ENCODE data around the gene COBLL1.
A peak's percentile ranks its signal among the peaks of the same experiment; 100 is the strongest.

Gene COBLL1

GRCh38 chr2:164841719-164842623 is at the start of gene COBLL1:
TSS of gene COBLL1 (minus strand) at chr2:164841823. CDS start at chr2:164841196, 627 bp downstream.
- TF ChIP-seq ZBTB7A (IDR thresholded peaks at IDR 0.05; ENCODE audit: low read depth) (peak; percentile 84), YY1 (IDR thresholded peaks at IDR 0.05; ENCODE audit: low read depth) (0 out of 2 replicates have a peak, but pooled peaks have one; percentile 41), EGR1 (IDR thresholded peaks at IDR 0.05) (no peak), MAX (IDR thresholded peaks at IDR 0.05) (no peak), TEAD4 (IDR thresholded peaks at IDR 0.05) (peak; percentile 87), NFIC (IDR thresholded peaks at IDR 0.05) (0 out of 2 replicates have a peak, but pooled peaks have one; percentile 9), EP300 (IDR thresholded peaks at IDR 0.05; ENCODE audit: borderline replicate concordance) (peak; percentile 34; the same call in 1 of the 2 replicates), CEBPB (IDR thresholded peaks at IDR 0.05) (no peak), TAF1 (IDR thresholded peaks at IDR 0.05; ENCODE audit: low read depth) (peak; percentile 53; the same call in 1 of the 2 replicates), REST (IDR thresholded peaks at IDR 0.05; ENCODE audit: low read depth) (no peak), CREB1 (IDR thresholded peaks at IDR 0.05; ENCODE audit: low read depth) (no peak), FOXM1 (IDR thresholded peaks at IDR 0.05; ENCODE audit: borderline replicate concordance, low read depth) (no peak), USF1 (IDR thresholded peaks at IDR 0.05) (no peak), RAD21 (IDR thresholded peaks at IDR 0.05; ENCODE audit: low read depth) (peak; percentile 39; the same call in 1 of the 2 replicates), TCF12 (IDR thresholded peaks at IDR 0.05; ENCODE audit: low read depth) (no peak)

GRCh38 chr2:164890544-164890943 is 48.9 kb upstream of the COBLL1 start:
- TF ChIP-seq RAD21 (IDR thresholded peaks at IDR 0.05; ENCODE audit: low read depth) (no peak), YY1 (IDR thresholded peaks at IDR 0.05; ENCODE audit: low read depth) (no peak), CREB1 (IDR thresholded peaks at IDR 0.05; ENCODE audit: low read depth) (no peak), EGR1 (IDR thresholded peaks at IDR 0.05) (no peak), FOXM1 (IDR thresholded peaks at IDR 0.05; ENCODE audit: borderline replicate concordance, low read depth) (no peak), CEBPB (IDR thresholded peaks at IDR 0.05) (no peak), TAF1 (IDR thresholded peaks at IDR 0.05; ENCODE audit: low read depth) (no peak), ZBTB7A (IDR thresholded peaks at IDR 0.05; ENCODE audit: low read depth) (no peak), TEAD4 (IDR thresholded peaks at IDR 0.05) (no peak), MAX (IDR thresholded peaks at IDR 0.05) (no peak), REST (IDR thresholded peaks at IDR 0.05; ENCODE audit: low read depth) (no peak)

GRCh38 chr2:164888592-164888991 is 47.0 kb upstream of the COBLL1 start:
- TF ChIP-seq USF1 (IDR thresholded peaks at IDR 0.05): no peak
- no peak for TF ChIP-seq MAX (IDR thresholded peaks at IDR 0.05)
- no peak for TF ChIP-seq FOXM1 (IDR thresholded peaks at IDR 0.05; ENCODE audit: borderline replicate concordance, low read depth)
- no peak for TF ChIP-seq CEBPB (IDR thresholded peaks at IDR 0.05)
- TF ChIP-seq YY1 (IDR thresholded peaks at IDR 0.05; ENCODE audit: low read depth): no peak
- TF ChIP-seq EP300 (IDR thresholded peaks at IDR 0.05; ENCODE audit: borderline replicate concordance): no peak
- no peak for TF ChIP-seq TAF1 (IDR thresholded peaks at IDR 0.05; ENCODE audit: low read depth)
- no peak for TF ChIP-seq EGR1 (IDR thresholded peaks at IDR 0.05)
- no peak for TF ChIP-seq REST (IDR thresholded peaks at IDR 0.05; ENCODE audit: low read depth)
- no peak for TF ChIP-seq TCF12 (IDR thresholded peaks at IDR 0.05; ENCODE audit: low read depth)
- no peak for TF ChIP-seq ZBTB7A (IDR thresholded peaks at IDR 0.05; ENCODE audit: low read depth)
- TF ChIP-seq CREB1 (IDR thresholded peaks at IDR 0.05; ENCODE audit: low read depth): no peak
- no peak for TF ChIP-seq RAD21 (IDR thresholded peaks at IDR 0.05; ENCODE audit: low read depth)
- TF ChIP-seq NFIC (IDR thresholded peaks at IDR 0.05): no peak
- TF ChIP-seq TEAD4 (IDR thresholded peaks at IDR 0.05): no peak

Measured in Ishikawa (cell line).